Measurements from ENCODE around the gene GRB10. TPM values are rescaled to one million over a fixed set of nuclear protein-coding genes. Genes with fewer than 3 reads are reported as not detected.

GRB10 gene
- total RNA-seq, 4 donors from 2014 or later = 37.1 to 109 (median 74.0) TPM

GRCh38 chr7:50637725-50638643 is 144.7 kb downstream of the GRB10 start:
- TF ChIP-seq CTCF (IDR thresholded peaks at IDR 0.05; ENCODE audit: low read depth) = no peak

- no peak for TF ChIP-seq CTCF (IDR thresholded peaks at IDR 0.05; ENCODE audit: low read depth)
Measured at GRCh38 chr7:50634378-50634777, 148.3 kb downstream of the GRB10 start.

- no peak for TF ChIP-seq CTCF (IDR thresholded peaks at IDR 0.05; ENCODE audit: low read depth)
Measured at GRCh38 chr7:50633414-50633710, 149.3 kb downstream of the GRB10 start.

- no peak for TF ChIP-seq CTCF (IDR thresholded peaks at IDR 0.05; ENCODE audit: low read depth)
Measured at GRCh38 chr7:50632561-50633413, 149.9 kb downstream of the GRB10 start.

GRCh38 chr7:50631639-50632038 is 151.1 kb downstream of the GRB10 start:
- TF ChIP-seq CTCF (IDR thresholded peaks at IDR 0.05; ENCODE audit: low read depth) = no peak

- no peak for TF ChIP-seq CTCF (IDR thresholded peaks at IDR 0.05; ENCODE audit: low read depth)
Measured at GRCh38 chr7:50631100-50631499, 151.6 kb downstream of the GRB10 start.

- TF ChIP-seq CTCF (IDR thresholded peaks at IDR 0.05; ENCODE audit: low read depth) = no peak
Measured at GRCh38 chr7:50629238-50629901, 153.3 kb downstream of the GRB10 start.

Data from subcutaneous adipose tissue (tissue), 4 donors.